Esophagus squamous epithelium (tissue), 5 donors: ENCODE measurements around the gene RD3L. TPM values are rescaled to one million over a fixed set of nuclear protein-coding genes. Genes with fewer than 3 reads are reported as not detected.
A peak's percentile ranks its signal among the peaks of the same experiment; 100 is the strongest.

Experiments
- DNase-seq: peaks from one replicate; lab custom pipeline; 2025; lab: John Stamatoyannopoulos, UW
- H3K27ac ChIP-seq, 4 donors: fragments of 200-600 bp; sonication (generic); one replicate each; pipeline ENCODE4 v1.5.1; 2016 to 2019; ENCODE audit warnings: mild to moderate bottlenecking in 1 of 4
- H3K27me3 ChIP-seq, 4 donors: fragments of 200-600 bp; sonication (generic); 1 replicate in 3 of 4; 2 replicates in 1 of 4; pipeline versions ENCODE4 v1.5.1 to v1.6.0; 2017 to 2021; ENCODE audit warnings: antibody characterized with exemption in 1 of 4
- H3K36me3 ChIP-seq, 3 donors: fragments of 200-600 bp; sonication (generic); one replicate each; pipeline ENCODE4 v1.5.1; 2016 to 2019
- H3K4me1 ChIP-seq, 3 donors: fragments of 200-600 bp; sonication (generic); one replicate each; pipeline ENCODE4 v1.5.1; 2017 to 2019
- H3K4me3 ChIP-seq, 4 donors: fragments of 200-600 bp; sonication (generic); 1 replicate in 3 of 4; 2 replicates in 1 of 4; pipeline ENCODE4 v1.5.1; 2016 to 2019; ENCODE audit warnings: mild to moderate bottlenecking in 2 of 4, moderate library complexity in 1 of 4
- H3K9me3 ChIP-seq, 3 donors: fragments of 200-600 bp; sonication (generic); one replicate each; pipeline ENCODE4 v1.5.1; 2016 to 2019
- POLR2A ChIP-seq, 4 donors: fragments of 450-650 bp; IDR thresholded peaks; one replicate each; pipeline ENCODE4 v1.6.1; 2017; ENCODE audit warnings: antibody characterized with exemption in 4 of 4, mild to moderate bottlenecking in 4 of 4, moderate library complexity in 3 of 4
- WGBS, 2 donors: methylation state at CpG; one replicate each; pipeline ENCODE4 v1.1.5; 2018; 5-methylcytosine and 5-hydroxymethylcytosine counted together
- intact Hi-C: fragments of 100-400 bp; cut with DNase I; formaldehyde crosslinking; loops from one replicate; pipeline ENCODE4 v1.15.0; 2022
- total RNA-seq, 4 donors: library from RNA; depleted of rRNA; stranded (reverse); fragments of >200 nt; gene quantifications; one replicate each; pipeline ENCODE4 v1.1.0, GENCODE V29; 2016
- TF ChIP-seq, protein P1 (sequence below), 6 experiments: fragments of 450-650 bp in 4 of 6; fragments of 200-600 bp in 2 of 6; sonication (generic) in 2 of 6; IDR thresholded peaks; one replicate each; pipeline ENCODE4 v1.5.1; 2016 to 2019; ENCODE audit warnings: antibody characterized with exemption in 6 of 6, mild to moderate bottlenecking in 4 of 6, moderate library complexity in 4 of 6
- donor health status: DM: yes; HTN: yes; CAD: no.

RD3L gene
- total RNA-seq, 4 donors from 2014 or later, result not detected

- Histone ChIP-seq H3K9me3 (no peaks in the 10 kb centered on the region), H3K4me3 (no peak overlapping the region), H3K4me1 (no peaks in the 10 kb centered on the region), H3K36me3 (no peaks in the 10 kb centered on the region), H3K27ac (no peak overlapping the region), H3K27me3 (peaks cover 0 to 58% (median 0%) of the 10 kb centered on the region in 4 donors)
- intact Hi-C loops, result no loop called here
- DNase-seq, result no peak
- WGBS, 2 donors, result 68 to 70% methylated on average over 7 of the region's 7 CpGs
- no peak for TF ChIP-seq POLR2A (IDR thresholded peaks at IDR 0.05)
- TF ChIP-seq, protein P1, sequence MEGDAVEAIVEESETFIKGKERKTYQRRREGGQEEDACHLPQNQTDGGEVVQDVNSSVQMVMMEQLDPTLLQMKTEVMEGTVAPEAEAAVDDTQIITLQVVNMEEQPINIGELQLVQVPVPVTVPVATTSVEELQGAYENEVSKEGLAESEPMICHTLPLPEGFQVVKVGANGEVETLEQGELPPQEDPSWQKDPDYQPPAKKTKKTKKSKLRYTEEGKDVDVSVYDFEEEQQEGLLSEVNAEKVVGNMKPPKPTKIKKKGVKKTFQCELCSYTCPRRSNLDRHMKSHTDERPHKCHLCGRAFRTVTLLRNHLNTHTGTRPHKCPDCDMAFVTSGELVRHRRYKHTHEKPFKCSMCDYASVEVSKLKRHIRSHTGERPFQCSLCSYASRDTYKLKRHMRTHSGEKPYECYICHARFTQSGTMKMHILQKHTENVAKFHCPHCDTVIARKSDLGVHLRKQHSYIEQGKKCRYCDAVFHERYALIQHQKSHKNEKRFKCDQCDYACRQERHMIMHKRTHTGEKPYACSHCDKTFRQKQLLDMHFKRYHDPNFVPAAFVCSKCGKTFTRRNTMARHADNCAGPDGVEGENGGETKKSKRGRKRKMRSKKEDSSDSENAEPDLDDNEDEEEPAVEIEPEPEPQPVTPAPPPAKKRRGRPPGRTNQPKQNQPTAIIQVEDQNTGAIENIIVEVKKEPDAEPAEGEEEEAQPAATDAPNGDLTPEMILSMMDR (IDR thresholded peaks at IDR 0.05), result no peak
These were observed 867 bp downstream of the RD3L start for GRCh38 chr14:103941462-103941861.

DNA sequence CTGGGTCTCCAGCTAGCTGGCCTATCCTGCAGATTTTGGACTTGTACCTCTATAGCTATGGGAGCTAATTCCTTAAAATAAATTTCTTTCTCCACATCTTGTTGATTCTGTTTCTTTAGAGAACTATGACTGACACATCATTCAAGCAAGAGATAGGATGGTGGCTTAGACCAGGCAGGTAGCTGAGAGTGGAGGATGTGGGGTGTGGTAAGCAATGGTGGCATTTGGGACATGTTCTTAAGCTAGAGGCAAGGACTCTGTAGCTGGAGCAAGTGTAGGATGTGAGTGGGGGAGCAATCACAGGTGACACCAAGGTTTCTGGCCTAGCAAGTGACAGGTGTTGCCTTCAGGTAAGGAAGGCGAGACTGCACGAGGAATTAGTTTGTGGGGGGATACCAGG is 7.2 kb downstream of the RD3L start:
- Histone ChIP-seq H3K4me3 (no peak overlapping the region), H3K27me3 (peaks cover 0 to 6% (median 0%) of the 10 kb centered on the region in 4 donors), H3K4me1 (peaks cover 0 to 16% (median 0%) of the 10 kb centered on the region in 3 donors), H3K9me3 (no peaks in the 10 kb centered on the region), H3K27ac (no peak overlapping the region), H3K36me3 (no peaks in the 10 kb centered on the region)
- 85 to 94% methylated on average over 2 of the region's 2 CpGs for WGBS, 2 donors
- no peak for DNase-seq
- intact Hi-C loops, result no loop called here
- no peak for TF ChIP-seq POLR2A (IDR thresholded peaks at IDR 0.05)
- TF ChIP-seq, protein P1 (IDR thresholded peaks at IDR 0.05), result no peak

GRCh38 chr14:103932791-103933490 is 9.4 kb downstream of the RD3L start:
- intact Hi-C loops, result no loop called here
- TF ChIP-seq, protein P1 (IDR thresholded peaks at IDR 0.05), result no peak
- no peak for TF ChIP-seq POLR2A (IDR thresholded peaks at IDR 0.05)
- H3K27me3 ChIP-seq, result peaks cover 0 to 12% (median 0%) of the 10 kb centered on the region in 4 donors
- H3K4me1 ChIP-seq, result peaks cover 0 to 16% (median 0%) of the 10 kb centered on the region in 3 donors
- H3K27ac ChIP-seq, result peak overlapping the region in 1 of 4 donors; percentile 34
- H3K36me3 ChIP-seq, result no peaks in the 10 kb centered on the region
- H3K9me3 ChIP-seq, result no peaks in the 10 kb centered on the region
- no peak overlapping the region for H3K4me3 ChIP-seq
- WGBS, 2 donors, result 31 to 47% methylated on average over 11 of the region's 11 CpGs
- DNase-seq, result no peak

GRCh38 chr14:103931422-103931821 is 10.9 kb downstream of the RD3L start:
- H3K4me3 ChIP-seq, result no peak overlapping the region
- intact Hi-C loops, result no loop called here
- WGBS, 2 donors, result 57 to 66% methylated on average over 3 of the region's 3 CpGs
- no peak overlapping the region for H3K27ac ChIP-seq
- no peaks in the 10 kb centered on the region for H3K36me3 ChIP-seq
- H3K9me3 ChIP-seq, result no peaks in the 10 kb centered on the region
- TF ChIP-seq, protein P1 (IDR thresholded peaks at IDR 0.05), result no peak
- no peak for TF ChIP-seq POLR2A (IDR thresholded peaks at IDR 0.05)
- peaks cover 0 to 22% (median 0%) of the 10 kb centered on the region in 4 donors for H3K27me3 ChIP-seq
- peaks cover 0 to 16% (median 0%) of the 10 kb centered on the region in 3 donors for H3K4me1 ChIP-seq
- no peak for DNase-seq

GRCh38 chr14:103930051-103930604 is 12.2 kb downstream of the RD3L start:
- Histone ChIP-seq H3K4me1 (peaks cover 0 to 16% (median 0%) of the 10 kb centered on the region in 3 donors), H3K27ac (no peak overlapping the region), H3K4me3 (no peak overlapping the region), H3K36me3 (no peaks in the 10 kb centered on the region), H3K27me3 (peaks cover 0 to 22% (median 0%) of the 10 kb centered on the region in 4 donors), H3K9me3 (no peaks in the 10 kb centered on the region)
- no peak for DNase-seq
- TF ChIP-seq, protein P1 (IDR thresholded peaks at IDR 0.05), result no peak
- TF ChIP-seq POLR2A (IDR thresholded peaks at IDR 0.05), result no peak
- intact Hi-C loops, result no loop called here
- 55 to 59% methylated on average over 14 of the region's 14 CpGs for WGBS, 2 donors
